ENCODE results near the gene SHISAL2A. TPM values are rescaled to one million over a fixed set of nuclear protein-coding genes. Genes with fewer than 3 reads are reported as not detected.

Gene SHISAL2A
- total RNA-seq, 6 donors from 2014 or later: 0.24 to 10.5 (median 3.0) TPM; not detected in 3

DNA sequence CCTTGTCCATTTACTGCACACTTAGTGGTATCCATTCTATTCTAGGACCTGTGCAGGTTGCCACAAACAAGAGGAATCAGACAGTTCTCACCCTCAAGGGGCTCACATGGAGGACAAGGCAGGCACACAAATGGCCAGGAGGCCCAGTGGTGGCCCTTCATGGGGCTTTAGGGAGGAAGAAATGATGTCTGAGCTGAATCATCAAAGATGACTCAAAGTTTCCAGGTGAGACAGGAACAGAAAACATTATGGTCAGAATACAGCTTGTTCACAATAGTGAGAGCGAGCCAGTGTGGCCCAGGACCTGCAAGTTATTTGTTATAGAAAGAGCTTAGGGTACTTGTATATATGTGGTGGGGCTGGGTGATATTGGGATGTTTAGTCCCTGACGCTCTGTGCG lies 26.4 kb downstream of the SHISAL2A start:
- WGBS, 2 donors: 91 to 97% methylated on average over 2 to 3 of the region's 3 CpGs
- DNase-seq: no peak
- no peak overlapping the region for H3K27ac ChIP-seq

DNA sequence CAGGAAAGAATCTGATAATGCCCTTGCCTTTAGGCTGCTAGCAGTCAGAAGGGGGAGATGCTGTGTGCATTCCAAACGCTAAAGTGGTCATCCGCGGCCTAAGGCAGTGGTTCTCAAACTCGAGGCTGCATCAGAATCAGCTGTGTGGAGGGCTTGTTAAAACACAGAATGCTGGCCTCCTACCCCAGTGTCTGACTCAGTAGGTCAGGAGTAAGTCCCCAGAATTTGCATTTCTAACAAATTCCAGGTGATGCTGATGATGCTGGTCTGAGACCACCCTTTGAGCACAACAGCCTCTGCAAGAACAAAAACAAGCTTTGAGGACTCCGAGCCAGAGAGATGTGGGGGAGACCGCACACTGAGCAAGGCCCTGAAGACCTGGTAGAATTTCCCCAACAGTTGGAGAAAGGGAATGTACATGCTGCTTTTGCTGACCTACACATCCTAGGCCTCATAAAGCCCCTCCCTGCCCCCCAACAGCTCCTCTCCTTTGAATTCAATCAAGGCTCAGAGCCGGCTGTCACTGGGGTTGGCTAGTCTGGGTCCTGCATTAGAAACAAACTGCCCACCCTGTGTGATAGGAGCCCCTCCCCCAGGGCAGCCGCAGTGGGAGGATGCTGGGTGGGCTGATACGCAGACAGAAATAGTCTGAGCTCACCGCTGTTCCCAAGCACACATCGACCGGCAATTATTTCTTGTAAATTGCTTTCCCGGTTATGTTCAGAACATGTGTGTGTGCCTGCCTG lies 27.1 kb downstream of the SHISAL2A start:
- no peaks in the 10 kb centered on the region for H3K9me3 ChIP-seq
- DNase-seq: no peak
- H3K4me1 ChIP-seq: peaks cover 0 to 4% (median 0%) of the 10 kb centered on the region in 4 donors
- no peaks in the 10 kb centered on the region for H3K36me3 ChIP-seq
- H3K4me3 ChIP-seq: no peak overlapping the region
- TF ChIP-seq EP300 (IDR thresholded peaks at IDR 0.05) (no peak), POLR2A (IDR thresholded peaks at IDR 0.05) (no peak), POLR2AphosphoS5 (IDR thresholded peaks at IDR 0.05) (no peak)
- TF ChIP-seq, protein P1, sequence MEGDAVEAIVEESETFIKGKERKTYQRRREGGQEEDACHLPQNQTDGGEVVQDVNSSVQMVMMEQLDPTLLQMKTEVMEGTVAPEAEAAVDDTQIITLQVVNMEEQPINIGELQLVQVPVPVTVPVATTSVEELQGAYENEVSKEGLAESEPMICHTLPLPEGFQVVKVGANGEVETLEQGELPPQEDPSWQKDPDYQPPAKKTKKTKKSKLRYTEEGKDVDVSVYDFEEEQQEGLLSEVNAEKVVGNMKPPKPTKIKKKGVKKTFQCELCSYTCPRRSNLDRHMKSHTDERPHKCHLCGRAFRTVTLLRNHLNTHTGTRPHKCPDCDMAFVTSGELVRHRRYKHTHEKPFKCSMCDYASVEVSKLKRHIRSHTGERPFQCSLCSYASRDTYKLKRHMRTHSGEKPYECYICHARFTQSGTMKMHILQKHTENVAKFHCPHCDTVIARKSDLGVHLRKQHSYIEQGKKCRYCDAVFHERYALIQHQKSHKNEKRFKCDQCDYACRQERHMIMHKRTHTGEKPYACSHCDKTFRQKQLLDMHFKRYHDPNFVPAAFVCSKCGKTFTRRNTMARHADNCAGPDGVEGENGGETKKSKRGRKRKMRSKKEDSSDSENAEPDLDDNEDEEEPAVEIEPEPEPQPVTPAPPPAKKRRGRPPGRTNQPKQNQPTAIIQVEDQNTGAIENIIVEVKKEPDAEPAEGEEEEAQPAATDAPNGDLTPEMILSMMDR (IDR thresholded peaks at IDR 0.05): no peak
- no peak overlapping the region for H3K27ac ChIP-seq
- no peak for ATAC-seq (ENCODE audit: low FRiP score in 2 of 2)
- 84 to 85% methylated on average over 8 to 13 of the region's 13 CpGs for WGBS, 2 donors
- H3K27me3 ChIP-seq: no peaks in the 10 kb centered on the region

More for the DNA sequence above, 26.4 kb downstream of the SHISAL2A start:
- TF ChIP-seq EP300 (IDR thresholded peaks at IDR 0.05): no peak
- TF ChIP-seq POLR2AphosphoS5 (IDR thresholded peaks at IDR 0.05): no peak
- TF ChIP-seq, protein P1 (IDR thresholded peaks at IDR 0.05): no peak
- TF ChIP-seq POLR2A (IDR thresholded peaks at IDR 0.05): no peak
- no peaks in the 10 kb centered on the region for H3K36me3 ChIP-seq
- no peaks in the 10 kb centered on the region for H3K27me3 ChIP-seq
- H3K4me3 ChIP-seq: no peak overlapping the region
- H3K9me3 ChIP-seq: no peaks in the 10 kb centered on the region
- H3K4me1 ChIP-seq: peaks cover 0 to 4% (median 0%) of the 10 kb centered on the region in 4 donors
- ATAC-seq (ENCODE audit: low FRiP score in 2 of 2): no peak

DNA sequence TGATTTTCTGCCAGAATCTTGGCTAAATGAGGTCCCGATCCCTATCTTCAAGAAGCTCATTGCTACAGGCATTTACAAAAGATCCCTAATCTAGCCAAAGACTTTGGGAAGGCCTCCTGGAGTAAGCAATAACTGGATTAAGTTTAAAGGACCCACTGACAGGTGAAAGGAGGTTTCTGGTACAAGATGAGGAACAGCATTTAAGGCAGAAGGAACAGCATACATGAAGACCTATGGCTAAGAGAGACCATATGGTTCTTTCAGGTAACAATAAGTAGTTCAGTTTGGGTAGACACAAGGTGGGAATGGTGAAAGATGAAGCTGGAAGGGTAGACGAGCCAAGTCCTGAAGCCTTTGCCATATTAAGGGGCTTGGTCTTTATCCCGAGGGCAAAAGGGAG lies 27.8 kb downstream of the SHISAL2A start:
- WGBS, 2 donors: 51 to 89% methylated on average over 3 of the region's 3 CpGs

DNA sequence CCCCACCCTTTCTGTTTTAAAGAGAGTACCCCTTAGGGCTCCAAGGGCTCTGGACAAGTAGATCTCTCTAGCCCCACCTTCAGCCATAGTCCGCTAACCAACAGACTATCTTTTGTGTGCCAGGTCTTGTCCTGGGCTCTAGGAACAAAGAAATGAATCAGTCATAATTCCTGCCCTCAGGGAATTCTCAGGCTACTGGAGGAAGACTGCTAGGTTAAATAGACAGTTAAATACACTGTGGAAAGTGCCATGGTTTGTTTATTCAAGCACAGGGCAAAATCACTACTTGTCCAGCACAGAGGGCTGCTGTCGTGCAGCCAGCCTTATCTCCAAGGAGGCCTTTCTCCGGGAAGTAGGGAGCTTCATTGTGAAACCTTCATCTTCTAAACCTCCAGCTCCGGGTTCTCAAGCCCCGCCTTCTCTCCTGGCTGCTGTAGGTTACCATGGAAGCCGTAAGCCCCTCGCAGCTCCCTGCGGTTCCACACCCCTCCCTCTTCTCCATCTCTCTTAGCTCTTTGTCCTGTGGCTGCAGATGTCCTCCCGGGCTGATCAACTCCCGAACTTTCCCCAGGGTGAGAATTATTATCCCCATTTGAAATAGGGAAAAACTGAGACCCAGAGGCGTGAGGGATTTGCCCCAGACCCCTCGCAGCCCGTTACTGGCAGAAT lies 29.8 kb downstream of the SHISAL2A start:
- Histone ChIP-seq H3K4me3 (no peak overlapping the region), H3K9me3 (no peaks in the 10 kb centered on the region), H3K4me1 (peaks cover 0 to 4% (median 0%) of the 10 kb centered on the region in 4 donors), H3K36me3 (no peaks in the 10 kb centered on the region), H3K27ac (no peak overlapping the region), H3K27me3 (no peaks in the 10 kb centered on the region)
- ATAC-seq (ENCODE audit: low FRiP score in 2 of 2) (no peak), DNase-seq (peak in 1 of 2 donors; percentile 33)
- TF ChIP-seq, protein P1 (IDR thresholded peaks at IDR 0.05): no peak
- TF ChIP-seq POLR2A (IDR thresholded peaks at IDR 0.05) (no peak), EP300 (IDR thresholded peaks at IDR 0.05) (no peak), POLR2AphosphoS5 (IDR thresholded peaks at IDR 0.05) (no peak)
- 35 to 43% methylated on average over 13 of the region's 13 CpGs for WGBS, 2 donors

More for the DNA sequence above, 27.8 kb downstream of the SHISAL2A start:
- no peak for DNase-seq
- Histone ChIP-seq H3K4me1 (peaks cover 0 to 4% (median 0%) of the 10 kb centered on the region in 4 donors), H3K27ac (no peak overlapping the region), H3K36me3 (no peaks in the 10 kb centered on the region), H3K9me3 (no peaks in the 10 kb centered on the region), H3K4me3 (no peak overlapping the region), H3K27me3 (no peaks in the 10 kb centered on the region)
- TF ChIP-seq, protein P1 (IDR thresholded peaks at IDR 0.05): no peak
- TF ChIP-seq POLR2AphosphoS5 (IDR thresholded peaks at IDR 0.05) (no peak), POLR2A (IDR thresholded peaks at IDR 0.05) (no peak), EP300 (IDR thresholded peaks at IDR 0.05) (no peak)
- no peak for ATAC-seq (ENCODE audit: low FRiP score in 2 of 2)

Measured in upper lobe of left lung (tissue), 6 donors.